DOHH2 (cell line): ENCODE measurements around the gene RPN1.
"Not testable (repeated sequence)": the region's sequence is repeated elsewhere in the genome, so short reads cannot be mapped to it uniquely, and the experiment has no call there.

Experiments
- H3F3A ChIP-seq: fragments of 200-600 bp; sonication (generic), shearing (Covaris generic); 2 replicates; pipeline ENCODE4 v1.6.0; 2016; ENCODE audit warnings: antibody characterized with exemption, mild to moderate bottlenecking; ENCODE audit not compliant: control insufficient read depth, insufficient read depth
- H3K27ac ChIP-seq: fragments of 200-600 bp; sonication (generic); 2 replicates; pipeline ENCODE4 v1.5.1; 2014; ENCODE audit warnings: low read depth, mild to moderate bottlenecking, low read length, moderate library complexity
- H3K27me3 ChIP-seq: fragments of 200-600 bp; sonication (generic); 2 replicates; pipeline ENCODE4 v1.6.1; 2014; ENCODE audit warnings: mild to moderate bottlenecking, low read length, mixed read lengths; ENCODE audit not compliant: control insufficient read depth
- H3K36me3 ChIP-seq: fragments of 200-600 bp; sonication (generic); 2 replicates; pipeline ENCODE4 v1.6.1; 2014; ENCODE audit warnings: mild to moderate bottlenecking, low read length, moderate library complexity, mixed read lengths; ENCODE audit not compliant: control insufficient read depth
- H3K4me1 ChIP-seq: fragments of 200-600 bp; sonication (generic); 2 replicates; pipeline ENCODE4 v1.6.1; 2014; ENCODE audit warnings: mild to moderate bottlenecking, low read length, mixed read lengths; ENCODE audit not compliant: control insufficient read depth
- H3K4me2 ChIP-seq: fragments of 200-600 bp; sonication (generic); 2 replicates; pipeline ENCODE4 v1.6.0; 2014; ENCODE audit warnings: mild to moderate bottlenecking, low read length, moderate library complexity
- H3K4me3 ChIP-seq: fragments of 200-600 bp; sonication (generic); 2 replicates; pipeline ENCODE4 v1.5.1; 2014; ENCODE audit warnings: mild to moderate bottlenecking, low read length, mixed read lengths
- H3K79me2 ChIP-seq: fragments of 200-600 bp; sonication (generic); 2 replicates; pipeline ENCODE4 v1.6.1; 2014; ENCODE audit warnings: mild to moderate bottlenecking, low read length, mixed read lengths; ENCODE audit not compliant: control insufficient read depth
- H3K9me2 ChIP-seq: fragments of 200-600 bp; sonication (generic); replicated peaks from 2 replicates; pipeline ENCODE4 v1.6.1; 2014; ENCODE audit warnings: mild to moderate bottlenecking, low read length, mixed read lengths; ENCODE audit not compliant: control insufficient read depth
- H3K9me3 ChIP-seq: fragments of 200-600 bp; sonication (generic); 2 replicates; pipeline ENCODE4 v1.6.1; 2014; ENCODE audit warnings: antibody characterized with exemption, low read length, mixed read lengths; ENCODE audit not compliant: control insufficient read depth, insufficient read depth
- H4K20me1 ChIP-seq: fragments of 200-600 bp; sonication (generic); 2 replicates; pipeline ENCODE4 v1.6.0; 2014; ENCODE audit warnings: low read depth, mild to moderate bottlenecking, antibody characterized with exemption, low read length, moderate library complexity; ENCODE audit not compliant: control insufficient read depth, insufficient read depth
- EZH2phosphoT487 ChIP-seq: fragments of 200-600 bp; sonication (generic); IDR thresholded peaks from 2 replicates; pipeline ENCODE4 v1.6.1; 2017; ENCODE audit warnings: borderline replicate concordance, mild to moderate bottlenecking, antibody characterized with exemption, low read length, moderate library complexity, mixed read lengths
- TF ChIP-seq, protein P1 (sequence below): fragments of 200-600 bp; sonication (generic); IDR thresholded peaks from one replicate; pipeline ENCODE4 v1.5.1; 2014; ENCODE audit warnings: antibody characterized with exemption, mild to moderate bottlenecking, low read depth, low read length; ENCODE audit not compliant: poor library complexity, severe bottlenecking

RPN1 gene

DNA sequence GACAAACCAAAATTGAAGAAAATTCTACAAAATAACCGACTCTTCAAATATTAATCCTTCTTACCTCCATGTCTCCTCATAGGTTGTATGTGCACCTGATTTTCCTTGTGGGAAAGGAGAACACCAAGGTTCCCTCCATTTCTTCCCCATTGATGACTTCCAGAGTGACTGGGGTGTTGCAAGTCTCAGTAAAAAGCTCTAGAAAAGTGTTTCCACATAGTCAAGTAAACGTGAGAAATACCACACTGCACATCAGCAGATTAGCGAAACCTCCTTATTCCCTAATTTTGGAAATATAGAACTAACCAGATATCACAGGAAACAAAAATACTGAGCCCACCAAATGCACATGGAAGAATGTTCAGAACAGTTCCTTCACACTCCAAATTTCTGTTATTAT is 4.9 kb upstream of the RPN1 start:
- H3K4me3 ChIP-seq, result no peak overlapping the region
- no peak overlapping the region for H3K27ac ChIP-seq

DNA sequence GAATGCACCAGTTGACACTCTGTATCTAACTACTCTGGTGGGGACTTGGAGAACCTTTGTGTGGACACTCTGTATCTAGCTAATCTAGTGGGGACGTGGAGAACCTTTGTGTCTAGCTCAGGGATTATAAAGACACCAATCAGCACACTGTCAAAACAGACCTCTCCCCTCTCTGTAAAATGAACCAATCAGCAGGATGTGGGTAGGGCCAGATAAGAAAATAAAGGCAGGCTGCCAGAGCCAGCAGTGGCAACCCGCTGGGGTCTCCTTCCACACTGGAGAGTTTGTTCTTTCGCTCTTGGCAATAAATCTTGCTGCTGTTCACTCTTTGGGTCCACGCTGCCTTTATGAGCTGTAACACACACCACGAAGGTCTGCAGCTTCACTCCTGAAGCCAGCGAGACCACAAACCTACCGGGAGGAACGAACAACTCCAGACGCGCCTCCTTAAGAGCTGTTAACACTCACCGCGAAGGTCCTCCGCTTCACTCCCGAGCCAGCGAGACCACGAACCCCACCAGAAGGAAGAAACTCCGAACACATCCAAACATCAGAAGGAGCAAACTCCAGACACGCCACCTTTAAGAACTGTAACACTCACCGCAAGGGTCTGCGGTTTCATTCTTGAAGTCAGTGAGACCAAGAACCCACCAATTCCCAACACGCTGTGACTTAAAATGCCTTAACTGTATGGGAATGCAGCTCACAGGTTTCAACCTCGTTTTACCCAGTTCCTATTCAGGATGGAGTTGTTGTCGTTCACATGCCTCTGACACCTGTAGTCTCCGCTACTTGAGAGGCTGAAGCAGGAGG is 3.6 kb upstream of the RPN1 start:
- H3F3A ChIP-seq, H3K4me2 ChIP-seq, H3K27ac ChIP-seq, H3K9me2 ChIP-seq, H3K27me3 ChIP-seq, H3K9me3 ChIP-seq, H3K4me3 ChIP-seq, H4K20me1 ChIP-seq: not testable (repeated sequence)
- H3K79me2 ChIP-seq, result peaks cover 15% of the 10 kb centered on the region
- peaks cover 14% of the 10 kb centered on the region for H3K36me3 ChIP-seq
- H3K4me1 ChIP-seq, result peaks cover 19% of the 10 kb centered on the region

More for the DNA sequence above, 4.9 kb upstream of the RPN1 start:
- H3K36me3 ChIP-seq, result peaks cover under 1% of the 10 kb centered on the region
- no peaks in the 10 kb centered on the region for H3K9me3 ChIP-seq
- H3K4me2 ChIP-seq, result no peak overlapping the region
- H3K27me3 ChIP-seq, result no peaks in the 10 kb centered on the region
- 0 out of 2 replicates have a peak, but pooled peaks cover 4% of the 10 kb centered on the region for H3F3A ChIP-seq
- no peaks in the 10 kb centered on the region for H3K9me2 ChIP-seq
- TF ChIP-seq, protein P1, sequence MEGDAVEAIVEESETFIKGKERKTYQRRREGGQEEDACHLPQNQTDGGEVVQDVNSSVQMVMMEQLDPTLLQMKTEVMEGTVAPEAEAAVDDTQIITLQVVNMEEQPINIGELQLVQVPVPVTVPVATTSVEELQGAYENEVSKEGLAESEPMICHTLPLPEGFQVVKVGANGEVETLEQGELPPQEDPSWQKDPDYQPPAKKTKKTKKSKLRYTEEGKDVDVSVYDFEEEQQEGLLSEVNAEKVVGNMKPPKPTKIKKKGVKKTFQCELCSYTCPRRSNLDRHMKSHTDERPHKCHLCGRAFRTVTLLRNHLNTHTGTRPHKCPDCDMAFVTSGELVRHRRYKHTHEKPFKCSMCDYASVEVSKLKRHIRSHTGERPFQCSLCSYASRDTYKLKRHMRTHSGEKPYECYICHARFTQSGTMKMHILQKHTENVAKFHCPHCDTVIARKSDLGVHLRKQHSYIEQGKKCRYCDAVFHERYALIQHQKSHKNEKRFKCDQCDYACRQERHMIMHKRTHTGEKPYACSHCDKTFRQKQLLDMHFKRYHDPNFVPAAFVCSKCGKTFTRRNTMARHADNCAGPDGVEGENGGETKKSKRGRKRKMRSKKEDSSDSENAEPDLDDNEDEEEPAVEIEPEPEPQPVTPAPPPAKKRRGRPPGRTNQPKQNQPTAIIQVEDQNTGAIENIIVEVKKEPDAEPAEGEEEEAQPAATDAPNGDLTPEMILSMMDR, result no peak
- TF ChIP-seq EZH2phosphoT487, result no peak
- H4K20me1 ChIP-seq, result no peaks in the 10 kb centered on the region
- peaks cover 16% of the 10 kb centered on the region for H3K4me1 ChIP-seq
- peaks cover 2% of the 10 kb centered on the region for H3K79me2 ChIP-seq

DNA sequence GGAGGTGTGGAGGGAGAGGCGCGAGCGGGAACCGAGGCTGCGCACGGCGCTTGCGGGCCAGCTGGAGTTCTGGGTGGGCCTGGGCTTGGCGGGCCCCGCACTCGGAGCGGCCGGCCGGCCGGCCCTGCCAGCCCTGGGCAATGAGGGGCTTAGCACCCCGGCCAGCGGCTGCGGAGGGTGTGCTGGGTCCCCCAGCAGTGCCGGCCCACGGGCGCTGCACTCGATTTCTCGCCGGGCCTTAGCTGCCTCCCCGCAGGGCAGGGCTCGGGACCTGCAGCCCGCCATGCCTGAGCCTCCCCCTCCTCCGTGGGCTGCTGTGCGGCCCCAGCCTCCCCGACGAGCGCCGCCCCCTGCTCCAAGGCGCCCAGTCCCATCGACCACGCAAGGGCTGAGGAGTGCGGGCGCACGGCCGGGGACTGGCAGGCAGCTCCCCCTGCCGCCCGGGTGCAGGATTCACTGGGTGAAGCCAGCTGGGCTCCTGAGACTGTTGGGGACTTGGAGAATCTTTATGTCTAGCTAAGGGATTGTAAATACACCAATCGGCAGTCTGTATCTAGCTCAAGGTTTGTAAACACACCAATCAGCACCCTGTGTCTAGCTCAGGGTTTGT is 2.9 kb upstream of the RPN1 start:
- not testable (repeated sequence) for H3K9me3 ChIP-seq, H3K4me2 ChIP-seq, H3K9me2 ChIP-seq, H3K4me3 ChIP-seq, H3K27ac ChIP-seq, H4K20me1 ChIP-seq, H3K27me3 ChIP-seq, H3F3A ChIP-seq
- H3K79me2 ChIP-seq, result peaks cover 22% of the 10 kb centered on the region
- peaks cover 21% of the 10 kb centered on the region for H3K36me3 ChIP-seq
- peaks cover 26% of the 10 kb centered on the region for H3K4me1 ChIP-seq

DNA sequence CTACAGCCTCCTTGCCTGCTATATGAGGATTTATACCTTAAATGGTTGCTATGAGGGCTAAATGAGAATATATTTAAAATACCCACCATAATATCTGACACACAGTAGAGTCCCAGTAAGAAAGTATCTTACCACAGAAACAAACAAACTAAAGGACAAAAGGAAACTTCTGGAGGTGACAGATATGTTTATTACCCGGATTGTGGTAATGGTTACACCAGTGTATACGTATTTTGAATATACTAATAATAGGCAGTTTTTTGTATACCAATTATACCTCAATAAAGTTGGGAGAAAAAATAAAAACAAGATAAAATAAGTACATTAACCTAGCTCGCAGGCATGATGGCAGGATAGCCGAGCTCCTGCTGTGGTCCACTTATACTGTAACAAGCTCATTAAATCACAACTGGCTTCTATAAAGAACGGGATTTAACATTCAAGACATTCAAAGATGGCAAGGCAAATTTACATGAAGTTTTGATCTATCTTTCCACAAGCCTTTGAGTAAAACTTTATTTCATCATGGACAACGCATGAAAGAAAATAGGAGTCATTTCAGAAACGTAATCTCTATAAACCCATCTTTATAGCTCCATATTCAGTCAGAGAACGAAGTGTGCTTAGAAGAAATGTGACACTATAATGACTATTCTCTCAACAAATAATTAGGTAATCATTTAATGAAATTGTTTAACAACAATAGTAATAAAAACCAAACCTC is 1.5 kb downstream of the RPN1 start:
- Histone ChIP-seq H3K27ac (0 out of 2 replicates have a peak overlapping the region, but pooled peaks have one; percentile 70), H3K9me3 (no peaks in the 10 kb centered on the region), H3K79me2 (peaks cover 66% of the 10 kb centered on the region), H3K36me3 (peaks cover 50% of the 10 kb centered on the region), H3K4me1 (peaks cover 25% of the 10 kb centered on the region), H3K4me2 (peak overlapping the region; percentile 90), H3K27me3 (no peaks in the 10 kb centered on the region), H3K4me3 (peak overlapping the region; percentile 94), H3K9me2 (no peaks in the 10 kb centered on the region), H4K20me1 (peaks cover 24% of the 10 kb centered on the region), H3F3A (0 out of 2 replicates have a peak, but pooled peaks cover 4% of the 10 kb centered on the region)
- TF ChIP-seq, protein P1, result no peak
- no peak for TF ChIP-seq EZH2phosphoT487
